Cardiac fibroblast (primary cell): ENCODE data around the gene FAM89B.

Experiments
- DNase-seq, 2 donors: peaks; one replicate each; pipeline versions ENCODE4 v3.0.0 to v3.0.0-alpha.2; 2010; ENCODE audit warnings: low read depth in 2 of 2
- H3K4me3 ChIP-seq, 2 donors: replicated peaks in 1 of 2; 1 replicate in 1 of 2; 2 replicates in 1 of 2; pipeline ENCODE4 v1.5.1; 2011; ENCODE audit warnings: low read depth in 2 of 2, low read length in 2 of 2, mild to moderate bottlenecking in 2 of 2, moderate library complexity in 1 of 2
- TF ChIP-seq, protein P1 (sequence below): IDR thresholded peaks from one replicate; pipeline ENCODE4 v1.5.1; 2011; ENCODE audit warnings: low read depth, mild to moderate bottlenecking, low read length, inconsistent platforms

The FAM89B gene

DNA sequence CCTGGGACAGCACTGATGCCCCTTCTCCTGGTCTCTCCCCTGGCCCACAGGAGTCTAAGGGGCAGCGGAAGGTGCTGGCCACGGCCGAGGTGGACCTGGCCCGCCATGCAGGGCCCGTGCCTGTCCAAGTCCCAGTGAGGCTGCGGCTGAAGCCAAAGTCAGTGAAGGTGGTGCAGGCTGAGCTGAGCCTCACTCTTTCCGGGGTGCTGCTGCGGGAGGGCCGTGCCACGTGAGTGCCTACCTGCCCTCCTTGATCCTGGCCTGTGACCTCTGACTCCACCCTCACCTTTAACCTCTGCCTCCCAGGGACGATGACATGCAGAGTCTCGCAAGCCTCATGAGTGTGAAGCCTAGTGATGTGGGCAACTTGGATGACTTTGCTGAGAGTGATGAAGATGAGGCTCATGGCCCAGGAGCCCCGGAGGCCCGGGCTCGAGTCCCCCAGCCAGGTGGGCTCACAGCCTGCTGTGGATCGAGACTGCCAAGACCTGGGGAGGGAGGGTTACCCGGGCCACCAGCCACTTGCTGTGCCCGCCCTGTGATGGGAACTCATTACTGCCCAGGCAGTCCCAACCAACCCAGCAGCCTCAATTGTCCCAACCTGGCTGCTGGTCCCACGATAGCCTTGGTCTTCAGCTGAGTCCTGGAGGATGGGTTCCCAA, 7.8 kb downstream of the FAM89B start:
- DNase-seq, result no peak
- TF ChIP-seq, protein P1, sequence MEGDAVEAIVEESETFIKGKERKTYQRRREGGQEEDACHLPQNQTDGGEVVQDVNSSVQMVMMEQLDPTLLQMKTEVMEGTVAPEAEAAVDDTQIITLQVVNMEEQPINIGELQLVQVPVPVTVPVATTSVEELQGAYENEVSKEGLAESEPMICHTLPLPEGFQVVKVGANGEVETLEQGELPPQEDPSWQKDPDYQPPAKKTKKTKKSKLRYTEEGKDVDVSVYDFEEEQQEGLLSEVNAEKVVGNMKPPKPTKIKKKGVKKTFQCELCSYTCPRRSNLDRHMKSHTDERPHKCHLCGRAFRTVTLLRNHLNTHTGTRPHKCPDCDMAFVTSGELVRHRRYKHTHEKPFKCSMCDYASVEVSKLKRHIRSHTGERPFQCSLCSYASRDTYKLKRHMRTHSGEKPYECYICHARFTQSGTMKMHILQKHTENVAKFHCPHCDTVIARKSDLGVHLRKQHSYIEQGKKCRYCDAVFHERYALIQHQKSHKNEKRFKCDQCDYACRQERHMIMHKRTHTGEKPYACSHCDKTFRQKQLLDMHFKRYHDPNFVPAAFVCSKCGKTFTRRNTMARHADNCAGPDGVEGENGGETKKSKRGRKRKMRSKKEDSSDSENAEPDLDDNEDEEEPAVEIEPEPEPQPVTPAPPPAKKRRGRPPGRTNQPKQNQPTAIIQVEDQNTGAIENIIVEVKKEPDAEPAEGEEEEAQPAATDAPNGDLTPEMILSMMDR, result no peak
- no peak overlapping the region for H3K4me3 ChIP-seq

DNA sequence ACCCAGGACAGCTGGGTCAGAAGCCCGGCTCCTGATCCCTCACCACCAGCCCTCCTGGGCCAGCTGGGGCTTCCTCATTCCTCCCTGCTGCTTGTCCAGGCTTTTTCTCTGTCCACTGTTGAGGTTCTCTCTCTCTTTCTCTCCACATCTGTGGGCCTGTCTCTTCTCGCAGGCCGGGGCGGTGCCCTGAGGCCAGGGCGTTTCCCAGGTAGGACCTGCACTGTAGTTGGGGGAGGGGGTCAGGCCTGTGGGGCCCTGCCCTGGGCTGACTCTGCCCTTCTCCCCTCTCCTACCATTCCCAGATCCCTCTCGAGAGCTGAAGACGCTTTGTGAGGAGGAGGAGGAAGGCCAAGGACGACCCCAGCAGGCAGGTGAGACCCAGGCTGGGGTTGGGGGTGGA, 8.4 kb downstream of the FAM89B start:
- DNase-seq, result no peak
- TF ChIP-seq, protein P1, result no peak
- no peak overlapping the region for H3K4me3 ChIP-seq

DNA sequence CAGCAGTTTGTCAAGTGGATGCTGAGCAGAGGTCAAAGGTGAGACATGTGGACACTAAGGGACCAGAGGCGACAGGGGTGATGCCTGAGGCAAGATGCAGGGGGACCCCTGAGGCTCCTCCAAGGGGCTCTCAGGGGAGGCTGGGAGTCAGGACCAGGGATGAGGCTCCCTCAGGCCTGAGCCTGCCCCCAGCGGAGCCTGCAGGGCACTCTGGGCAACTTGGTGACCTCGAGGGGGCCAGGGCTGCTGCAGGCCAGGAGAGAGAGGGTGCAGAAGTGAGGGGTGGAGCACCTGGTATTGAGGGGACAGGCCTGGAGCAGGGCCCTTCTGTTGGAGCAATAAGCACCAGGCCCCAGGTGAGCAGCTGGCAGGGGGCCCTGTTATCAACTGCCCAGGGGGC, 9.6 kb downstream of the FAM89B start:
- no peak for DNase-seq
- H3K4me3 ChIP-seq, result no peak overlapping the region
- TF ChIP-seq, protein P1, result no peak

DNA sequence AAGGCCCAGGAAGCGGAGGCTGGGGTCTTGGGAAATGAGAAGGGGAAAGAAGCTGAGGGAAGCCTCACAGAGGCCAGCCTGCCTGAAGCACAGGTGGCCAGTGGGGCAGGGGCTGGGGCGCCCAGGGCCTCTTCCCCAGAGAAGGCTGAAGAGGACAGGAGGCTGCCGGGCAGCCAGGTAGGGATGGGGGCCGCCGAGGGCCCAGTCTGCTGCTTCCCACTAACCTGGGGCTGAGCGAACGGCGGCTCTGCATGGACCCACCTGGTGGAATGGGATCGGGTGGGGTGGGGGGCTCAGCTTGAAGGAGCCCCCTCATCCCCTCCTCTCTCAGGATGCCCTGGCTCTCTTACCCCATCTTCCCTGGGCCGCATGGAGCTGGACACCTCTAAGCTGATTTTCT, 11.3 kb downstream of the FAM89B start:
- no peak for DNase-seq
- H3K4me3 ChIP-seq, result no peak overlapping the region
- TF ChIP-seq, protein P1, result no peak

DNA sequence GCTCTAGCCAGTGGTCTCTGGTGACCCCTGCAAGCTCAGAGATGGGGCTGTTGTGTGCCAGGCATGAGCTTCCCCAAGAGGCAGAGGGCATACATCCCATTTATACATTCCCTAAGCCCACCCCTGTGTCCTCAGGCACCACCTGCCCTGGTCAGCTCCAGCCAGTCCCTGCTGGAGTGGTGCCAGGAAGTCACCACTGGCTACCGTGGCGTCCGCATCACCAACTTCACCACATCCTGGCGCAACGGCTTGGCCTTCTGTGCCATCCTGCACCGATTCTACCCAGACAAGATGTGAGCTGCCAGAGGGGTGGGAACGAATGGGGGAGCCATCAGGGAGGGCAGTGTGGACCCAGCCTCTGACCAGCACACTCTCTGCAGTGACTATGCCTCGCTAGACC, 11.8 kb downstream of the FAM89B start:
- TF ChIP-seq, protein P1, result no peak

DNA sequence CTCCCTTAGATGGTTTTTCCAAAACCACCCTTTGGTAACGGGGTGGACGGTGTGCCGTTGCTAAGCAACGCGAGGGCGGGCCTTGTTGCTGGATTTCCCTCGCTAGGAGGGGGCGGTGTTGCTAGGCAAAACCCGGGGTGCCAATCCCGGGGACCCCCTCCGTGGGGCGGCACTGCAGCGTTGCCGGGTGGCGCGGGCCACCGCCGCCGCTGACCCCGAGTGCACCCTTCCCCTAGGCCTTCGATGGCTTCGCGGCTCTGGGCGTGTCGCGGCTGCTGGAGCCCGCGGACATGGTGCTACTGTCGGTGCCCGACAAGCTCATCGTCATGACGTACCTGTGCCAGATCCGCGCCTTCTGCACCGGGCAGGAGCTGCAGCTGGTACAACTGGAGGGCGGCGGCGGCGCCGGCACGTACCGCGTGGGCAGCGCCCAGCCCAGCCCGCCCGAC, 12.4 kb downstream of the FAM89B start:
- no peak for DNase-seq
- TF ChIP-seq, protein P1, result no peak
- H3K4me3 ChIP-seq, result no peak overlapping the region

More for the DNA sequence above, 11.8 kb downstream of the FAM89B start:
- DNase-seq, result no peak
- H3K4me3 ChIP-seq, result no peak overlapping the region
